C4-2B (cell line): ENCODE data around the gene MIEF1.

Experiments
- CTCF ChIP-seq: fragments of 450-650 bp; conservative IDR thresholded peaks from 2 replicates; pipeline ENCODE4 v1.5.1; 2017; ENCODE audit warnings: mild to moderate bottlenecking
- ZFX ChIP-seq: fragments of 450-650 bp; IDR thresholded peaks from 2 replicates; pipeline ENCODE4 v1.6.1; 2017

- TF ChIP-seq CTCF (no peak), ZFX (no peak)
These were observed 25.4 kb upstream of the MIEF1 start for GRCh38 chr22:39476664-39477063.
